ENCODE data around the gene FNDC10. TPM values are rescaled to one million over a fixed set of nuclear protein-coding genes. Genes with fewer than 3 reads are reported as not detected.
A peak's percentile ranks its signal among the peaks of the same experiment; 100 is the strongest.

The FNDC10 gene
- total RNA-seq, 1 experiment from 2014 or later: 8.4 TPM

DNA sequence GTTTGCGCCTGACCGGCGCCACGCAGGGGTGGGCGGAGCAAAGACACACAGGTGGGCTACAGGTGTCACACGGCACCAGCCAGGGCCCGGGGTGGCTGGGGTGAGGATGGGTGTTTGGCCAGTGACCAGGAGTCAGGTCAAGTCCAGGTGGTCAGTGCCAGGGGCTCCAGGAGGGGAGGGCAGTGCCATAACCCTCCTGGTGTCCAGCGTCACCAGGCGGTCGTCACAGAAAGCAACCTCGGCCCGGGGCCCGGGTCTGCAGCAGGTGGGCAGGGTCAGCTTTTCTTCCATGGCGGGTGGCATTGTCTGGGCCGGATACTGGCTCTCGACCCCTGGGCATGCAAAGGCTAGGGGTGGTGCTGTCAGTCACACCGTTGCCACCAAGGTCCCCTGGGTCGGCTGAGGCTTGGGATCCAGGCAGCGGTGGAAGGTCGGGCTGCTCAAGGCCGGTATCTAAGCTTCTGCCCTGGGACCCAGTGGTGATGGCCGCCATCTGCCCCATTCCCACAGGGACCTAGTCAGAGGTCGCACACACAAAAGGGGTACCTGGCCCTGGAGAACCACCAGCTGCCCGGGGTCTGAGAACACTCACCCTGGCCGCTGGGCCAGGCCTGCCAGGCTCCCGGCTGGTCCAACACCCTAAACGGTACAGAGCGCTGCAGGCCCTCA lies 1.8 kb downstream of the FNDC10 start:
- ChIA-PET CTCF (no interaction called here), RAD21 (ENCODE audit: low non-redundant PET in 1 of 2, low total read pairs in 2 of 2, uncharacterized antibody in 2 of 2, unreplicated experiment in 2 of 2) (no interaction called here), POLR2A (no interaction called here)
- no peak for TF ChIP-seq SRF (IDR thresholded peaks at IDR 0.05; ENCODE audit: low read depth)
- TF ChIP-seq YY1 (IDR thresholded peaks at IDR 0.05; ENCODE audit: extremely low read depth, insufficient replicate concordance, low read depth, low read length): no peak
- no peak for TF ChIP-seq EZH2phosphoT487 (IDR thresholded peaks at IDR 0.05; ENCODE audit: borderline replicate concordance)
- TF ChIP-seq, protein P1, sequence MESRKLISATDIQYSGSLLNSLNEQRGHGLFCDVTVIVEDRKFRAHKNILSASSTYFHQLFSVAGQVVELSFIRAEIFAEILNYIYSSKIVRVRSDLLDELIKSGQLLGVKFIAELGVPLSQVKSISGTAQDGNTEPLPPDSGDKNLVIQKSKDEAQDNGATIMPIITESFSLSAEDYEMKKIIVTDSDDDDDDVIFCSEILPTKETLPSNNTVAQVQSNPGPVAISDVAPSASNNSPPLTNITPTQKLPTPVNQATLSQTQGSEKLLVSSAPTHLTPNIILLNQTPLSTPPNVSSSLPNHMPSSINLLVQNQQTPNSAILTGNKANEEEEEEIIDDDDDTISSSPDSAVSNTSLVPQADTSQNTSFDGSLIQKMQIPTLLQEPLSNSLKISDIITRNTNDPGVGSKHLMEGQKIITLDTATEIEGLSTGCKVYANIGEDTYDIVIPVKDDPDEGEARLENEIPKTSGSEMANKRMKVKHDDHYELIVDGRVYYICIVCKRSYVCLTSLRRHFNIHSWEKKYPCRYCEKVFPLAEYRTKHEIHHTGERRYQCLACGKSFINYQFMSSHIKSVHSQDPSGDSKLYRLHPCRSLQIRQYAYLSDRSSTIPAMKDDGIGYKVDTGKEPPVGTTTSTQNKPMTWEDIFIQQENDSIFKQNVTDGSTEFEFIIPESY (IDR thresholded peaks at IDR 0.05; ENCODE audit: extremely low read depth, insufficient replicate concordance, low read length): no peak
- no peak for TF ChIP-seq JUND (IDR thresholded peaks at IDR 0.05)
- no peak for TF ChIP-seq CBX3 (IDR thresholded peaks at IDR 0.05; ENCODE audit: low read depth)
- TF ChIP-seq CEBPB (IDR thresholded peaks at IDR 0.05; ENCODE audit: low read depth): no peak
- no peak for TF ChIP-seq ZNF274 (IDR thresholded peaks at IDR 0.05; ENCODE audit: low read depth, low read length)
- ATAC-seq (no peak), DNase-seq (ENCODE audit: low read depth, low spot score) (no peak)
- Histone ChIP-seq H3K4me1 (ENCODE audit: control insufficient read depth in 1 of 2, insufficient read depth in 2 of 2, low read length in 2 of 2) (peaks cover 10 to 34% of the 10 kb centered on the region in 2 experiments; a peak in 3 of 4 replicates), H3K4me3 (replicated peaks in 1 of 2; ENCODE audit: low read depth in 1 of 2, low read length in 2 of 2) (no peak overlapping the region; a peak in 1 of 4 replicates), H3K9me3 (ENCODE audit: control insufficient read depth in 1 of 2, insufficient read depth in 1 of 2, low read depth in 1 of 2, low read length in 2 of 2) (no peaks in the 10 kb centered on the region), H4K20me1 (ENCODE audit: insufficient read depth) (no peaks in the 10 kb centered on the region), H3K27me3 (ENCODE audit: insufficient read depth, low read length) (peaks cover 11% of the 10 kb centered on the region; the same call in 1 of the 2 replicates), H3K9ac (ENCODE audit: low read length) (no peak overlapping the region), H3K9me2 (ENCODE audit: insufficient read depth) (no peaks in the 10 kb centered on the region), H2AFZ (ENCODE audit: low read depth, low read length, poor library complexity, severe bottlenecking) (no peak overlapping the region), H3K27ac (ENCODE audit: low read depth, low read length) (no peak overlapping the region; the same call in 1 of the 2 replicates), H3K79me2 (ENCODE audit: insufficient read depth, low read length) (no peaks in the 10 kb centered on the region), H3K4me2 (ENCODE audit: low read length) (peak overlapping the region; percentile 65), H3K36me3 (ENCODE audit: control insufficient read depth in 1 of 2, insufficient read depth in 2 of 2, low read length in 2 of 2) (no peaks in the 10 kb centered on the region)
- TSS peak; percentile 45 for BruUV-seq (replicated peaks)
- intact Hi-C loops (cut with micrococcal nuclease): no loop called here

All from HCT116 (cell line).